ENCODE results near the gene MTERF1.

The MTERF1 gene

DNA sequence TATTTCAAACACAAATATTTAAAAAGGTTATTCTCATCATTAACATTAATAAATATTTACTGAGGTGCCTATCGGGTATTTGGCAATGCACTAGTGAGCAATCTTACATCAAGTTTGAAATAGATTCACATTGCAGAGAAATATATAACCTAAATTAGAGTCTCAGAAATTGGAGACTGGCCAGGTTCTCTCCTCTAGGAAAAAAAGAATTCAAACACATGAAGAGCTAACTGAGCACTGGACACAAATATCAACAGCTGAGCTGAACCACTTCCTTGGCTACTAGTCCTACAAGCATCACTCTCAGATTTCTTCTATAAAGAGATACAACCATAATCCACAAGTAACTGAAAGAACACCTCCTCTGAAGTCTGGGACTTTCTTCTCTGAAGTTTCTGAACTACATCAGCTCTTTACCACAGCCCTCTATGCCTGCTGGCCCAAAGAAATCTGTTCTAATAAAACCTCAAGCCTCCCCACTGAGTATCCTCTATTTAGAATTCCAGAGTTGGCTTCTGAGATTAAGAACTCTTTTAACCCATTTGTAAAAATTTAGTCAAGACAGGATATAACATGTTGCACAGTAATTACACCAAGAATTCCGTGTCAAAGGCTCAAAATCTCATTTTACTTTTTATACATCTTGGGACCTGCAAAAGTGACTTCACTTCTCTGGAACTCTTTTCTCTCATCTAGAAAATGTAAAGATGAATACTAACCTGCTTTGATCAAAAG lies 45.2 kb downstream of the MTERF1 start:
- Histone ChIP-seq H3K4me3 (replicated peaks; ENCODE audit: insufficient read depth, low read length) (no peak overlapping the region), H3K27me3 (ENCODE audit: insufficient read depth, poor library complexity, severe bottlenecking) (no peaks in the 10 kb centered on the region), H3K27ac (replicated peaks) (no peak overlapping the region)
- DNase-seq (ENCODE audit: low read depth in 1 of 2, low spot score in 1 of 2): no peak
- TF ChIP-seq GABPA (IDR thresholded peaks at IDR 0.05; ENCODE audit: low read depth) (no peak), POLR2AphosphoS5 (IDR thresholded peaks at IDR 0.05; ENCODE audit: low read depth) (no peak), SPI1 (IDR thresholded peaks at IDR 0.05; ENCODE audit: borderline replicate concordance, low read depth) (no peak)
- TF ChIP-seq, protein P1, sequence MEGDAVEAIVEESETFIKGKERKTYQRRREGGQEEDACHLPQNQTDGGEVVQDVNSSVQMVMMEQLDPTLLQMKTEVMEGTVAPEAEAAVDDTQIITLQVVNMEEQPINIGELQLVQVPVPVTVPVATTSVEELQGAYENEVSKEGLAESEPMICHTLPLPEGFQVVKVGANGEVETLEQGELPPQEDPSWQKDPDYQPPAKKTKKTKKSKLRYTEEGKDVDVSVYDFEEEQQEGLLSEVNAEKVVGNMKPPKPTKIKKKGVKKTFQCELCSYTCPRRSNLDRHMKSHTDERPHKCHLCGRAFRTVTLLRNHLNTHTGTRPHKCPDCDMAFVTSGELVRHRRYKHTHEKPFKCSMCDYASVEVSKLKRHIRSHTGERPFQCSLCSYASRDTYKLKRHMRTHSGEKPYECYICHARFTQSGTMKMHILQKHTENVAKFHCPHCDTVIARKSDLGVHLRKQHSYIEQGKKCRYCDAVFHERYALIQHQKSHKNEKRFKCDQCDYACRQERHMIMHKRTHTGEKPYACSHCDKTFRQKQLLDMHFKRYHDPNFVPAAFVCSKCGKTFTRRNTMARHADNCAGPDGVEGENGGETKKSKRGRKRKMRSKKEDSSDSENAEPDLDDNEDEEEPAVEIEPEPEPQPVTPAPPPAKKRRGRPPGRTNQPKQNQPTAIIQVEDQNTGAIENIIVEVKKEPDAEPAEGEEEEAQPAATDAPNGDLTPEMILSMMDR (IDR thresholded peaks at IDR 0.05; ENCODE audit: insufficient read depth, low read length): no peak
- TF ChIP-seq, protein P2, sequence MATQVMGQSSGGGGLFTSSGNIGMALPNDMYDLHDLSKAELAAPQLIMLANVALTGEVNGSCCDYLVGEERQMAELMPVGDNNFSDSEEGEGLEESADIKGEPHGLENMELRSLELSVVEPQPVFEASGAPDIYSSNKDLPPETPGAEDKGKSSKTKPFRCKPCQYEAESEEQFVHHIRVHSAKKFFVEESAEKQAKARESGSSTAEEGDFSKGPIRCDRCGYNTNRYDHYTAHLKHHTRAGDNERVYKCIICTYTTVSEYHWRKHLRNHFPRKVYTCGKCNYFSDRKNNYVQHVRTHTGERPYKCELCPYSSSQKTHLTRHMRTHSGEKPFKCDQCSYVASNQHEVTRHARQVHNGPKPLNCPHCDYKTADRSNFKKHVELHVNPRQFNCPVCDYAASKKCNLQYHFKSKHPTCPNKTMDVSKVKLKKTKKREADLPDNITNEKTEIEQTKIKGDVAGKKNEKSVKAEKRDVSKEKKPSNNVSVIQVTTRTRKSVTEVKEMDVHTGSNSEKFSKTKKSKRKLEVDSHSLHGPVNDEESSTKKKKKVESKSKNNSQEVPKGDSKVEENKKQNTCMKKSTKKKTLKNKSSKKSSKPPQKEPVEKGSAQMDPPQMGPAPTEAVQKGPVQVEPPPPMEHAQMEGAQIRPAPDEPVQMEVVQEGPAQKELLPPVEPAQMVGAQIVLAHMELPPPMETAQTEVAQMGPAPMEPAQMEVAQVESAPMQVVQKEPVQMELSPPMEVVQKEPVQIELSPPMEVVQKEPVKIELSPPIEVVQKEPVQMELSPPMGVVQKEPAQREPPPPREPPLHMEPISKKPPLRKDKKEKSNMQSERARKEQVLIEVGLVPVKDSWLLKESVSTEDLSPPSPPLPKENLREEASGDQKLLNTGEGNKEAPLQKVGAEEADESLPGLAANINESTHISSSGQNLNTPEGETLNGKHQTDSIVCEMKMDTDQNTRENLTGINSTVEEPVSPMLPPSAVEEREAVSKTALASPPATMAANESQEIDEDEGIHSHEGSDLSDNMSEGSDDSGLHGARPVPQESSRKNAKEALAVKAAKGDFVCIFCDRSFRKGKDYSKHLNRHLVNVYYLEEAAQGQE (IDR thresholded peaks at IDR 0.05; ENCODE audit: insufficient replicate concordance, low read depth): no peak

DNA sequence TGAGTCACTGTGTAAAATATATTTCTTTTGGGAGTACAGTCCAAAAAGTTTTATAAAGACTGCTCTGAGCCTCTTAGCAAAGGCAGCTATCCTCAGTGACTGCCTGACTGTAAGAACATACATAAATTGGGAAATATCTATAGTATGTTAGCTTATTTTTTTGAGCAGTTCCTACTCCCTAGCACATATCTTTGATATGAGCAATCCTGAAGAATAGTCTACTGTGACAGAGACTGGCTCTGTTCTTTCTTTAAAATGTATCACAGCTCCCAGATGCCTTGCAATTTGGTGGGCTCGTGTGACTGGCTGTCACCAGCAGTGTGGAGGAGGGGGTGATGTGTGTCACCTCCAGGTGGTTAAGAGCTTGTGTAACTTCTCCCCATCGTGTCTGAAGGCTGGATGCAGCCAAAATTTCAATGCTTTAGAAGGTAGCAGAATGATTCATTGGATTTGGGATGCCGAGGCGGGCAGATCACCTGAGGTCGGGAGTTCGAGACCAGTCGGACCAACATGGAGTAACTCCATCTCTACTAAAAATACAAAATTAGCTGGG lies 47.9 kb downstream of the MTERF1 start:
- Histone ChIP-seq H3K4me3 (replicated peaks; ENCODE audit: insufficient read depth, low read length) (no peak overlapping the region), H3K27ac (replicated peaks) (no peak overlapping the region), H3K27me3 (ENCODE audit: insufficient read depth, poor library complexity, severe bottlenecking) (no peaks in the 10 kb centered on the region)
- TF ChIP-seq, protein P1 (IDR thresholded peaks at IDR 0.05; ENCODE audit: insufficient read depth, low read length): no peak
- TF ChIP-seq GABPA (IDR thresholded peaks at IDR 0.05; ENCODE audit: low read depth): no peak
- no peak for TF ChIP-seq SPI1 (IDR thresholded peaks at IDR 0.05; ENCODE audit: borderline replicate concordance, low read depth)
- TF ChIP-seq, protein P2 (IDR thresholded peaks at IDR 0.05; ENCODE audit: insufficient replicate concordance, low read depth): no peak
- TF ChIP-seq POLR2AphosphoS5 (IDR thresholded peaks at IDR 0.05; ENCODE audit: low read depth): no peak
- no peak for DNase-seq (ENCODE audit: low read depth in 1 of 2, low spot score in 1 of 2)

DNA sequence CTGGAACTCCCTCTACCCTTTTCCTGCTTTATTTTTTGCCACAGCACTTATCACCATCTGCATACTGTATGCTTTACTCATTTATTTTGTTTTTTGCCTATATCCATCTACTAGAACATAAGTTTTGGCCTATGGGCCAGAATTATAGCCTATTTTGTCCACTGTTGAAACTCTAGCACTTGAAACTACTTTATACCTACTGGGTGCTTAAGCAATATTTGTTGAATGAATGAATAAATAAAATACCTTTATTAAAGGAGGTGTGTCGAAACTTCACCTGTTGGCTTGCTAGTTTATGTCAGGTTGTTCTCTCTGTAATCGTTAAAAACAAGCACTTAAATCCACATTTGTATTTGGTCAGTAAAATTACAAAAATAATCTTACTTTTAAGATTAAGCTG lies 53.3 kb downstream of the MTERF1 start:
- TF ChIP-seq, protein P2 (IDR thresholded peaks at IDR 0.05; ENCODE audit: insufficient replicate concordance, low read depth): no peak
- TF ChIP-seq SPI1 (IDR thresholded peaks at IDR 0.05; ENCODE audit: borderline replicate concordance, low read depth) (no peak), POLR2AphosphoS5 (IDR thresholded peaks at IDR 0.05; ENCODE audit: low read depth) (no peak), GABPA (IDR thresholded peaks at IDR 0.05; ENCODE audit: low read depth) (no peak)
- TF ChIP-seq, protein P1 (IDR thresholded peaks at IDR 0.05; ENCODE audit: insufficient read depth, low read length): no peak
- Histone ChIP-seq H3K27me3 (ENCODE audit: insufficient read depth, poor library complexity, severe bottlenecking) (no peaks in the 10 kb centered on the region), H3K4me3 (replicated peaks; ENCODE audit: insufficient read depth, low read length) (no peak overlapping the region), H3K27ac (replicated peaks) (no peak overlapping the region)
- DNase-seq (ENCODE audit: low read depth in 1 of 2, low spot score in 1 of 2): no peak
